Gastrocnemius medialis (tissue), 4 donors: ENCODE data around the gene CACNA1H. TPM values are rescaled to one million over a fixed set of nuclear protein-coding genes. Genes with fewer than 3 reads are reported as not detected.

Experiments used
- ATAC-seq, 2 donors: fragments of 150-250 bp; one replicate each; pipeline ENCODE4 v1.9.1; 2016
- DNase-seq, 2 donors: peaks; one replicate each; pipeline ENCODE4 v3.0.0-alpha.2; 2019
- H3K27ac ChIP-seq, 4 donors: fragments of 200-600 bp; sonication (generic); 1 replicate in 1 of 4; 2 replicates in 3 of 4; pipeline ENCODE4 v1.5.1; 2016 to 2018; ENCODE audit warnings: mild to moderate bottlenecking in 2 of 4, moderate library complexity in 1 of 4
- H3K27me3 ChIP-seq, 3 donors: fragments of 200-600 bp; sonication (generic) in 2 of 3; 1 replicate in 1 of 3; 2 replicates in 2 of 3; pipeline versions ENCODE4 v1.5.1 to v1.6.0; 2016 to 2019; ENCODE audit warnings: mild to moderate bottlenecking in 1 of 3, moderate library complexity in 1 of 3
- H3K36me3 ChIP-seq, 2 donors: fragments of 200-600 bp; sonication (generic) in 1 of 2; one replicate each; pipeline ENCODE4 v1.5.1; 2017 to 2018
- H3K4me1 ChIP-seq, 2 donors: fragments of 200-600 bp; sonication (generic) in 1 of 2; one replicate each; pipeline ENCODE4 v1.5.1; 2016 to 2017; ENCODE audit warnings: mild to moderate bottlenecking in 2 of 2
- H3K4me3 ChIP-seq, 4 donors: fragments of 200-600 bp; sonication (generic) in 3 of 4; 1 replicate in 1 of 4; 2 replicates in 3 of 4; pipeline ENCODE4 v1.5.1; 2016 to 2019; ENCODE audit warnings: mild to moderate bottlenecking in 2 of 4
- H3K9me3 ChIP-seq, 3 donors: fragments of 200-600 bp; sonication (generic) in 2 of 3; 1 replicate in 1 of 3; 2 replicates in 2 of 3; pipeline ENCODE4 v1.5.1; 2016 to 2019
- CTCF ChIP-seq, 5 experiments: fragments of 450-650 bp in 3 of 5; fragments of 200-600 bp in 2 of 5; sonication (generic) in 2 of 5; IDR thresholded peaks in 4 of 5; conservative IDR thresholded peaks in 1 of 5; 1 replicate in 4 of 5; 2 replicates in 1 of 5; pipeline ENCODE4 v1.5.1; 2016 to 2019; ENCODE audit warnings: antibody characterized with exemption in 5 of 5, mild to moderate bottlenecking in 3 of 5, moderate library complexity in 3 of 5
- POLR2A ChIP-seq, 2 donors: fragments of 450-650 bp; IDR thresholded peaks; one replicate each; pipeline ENCODE4 v1.6.1; 2017; ENCODE audit warnings: antibody characterized with exemption in 2 of 2, mild to moderate bottlenecking in 2 of 2, moderate library complexity in 2 of 2
- in situ Hi-C, 4 donors: fragments of 200-750 bp; cut with MboI; loops; one replicate each; pipeline versions ENCODE4 v1.15.0 to v1.8.0; 2017; ENCODE audit warnings: low sequenced_read_pairs in 4 of 4
- intact Hi-C: fragments of 100-400 bp; cut with DNase I; formaldehyde crosslinking; loops from one replicate; pipeline ENCODE4 v1.15.1; 2023; ENCODE audit warnings: low total_unique reads
- total RNA-seq, 4 donors: library from RNA; depleted of rRNA; stranded (reverse); fragments of >200 nt; gene quantifications; one replicate each; pipeline versions ENCODE4 v1.1.0 to v1.2.3, GENCODE V29; 2016

Gene CACNA1H
- total RNA-seq, 4 donors from 2014 or later, result 3.7 to 12.8 (median 4.5) TPM

GRCh38 chr16:1162701-1163566 lies 10.0 kb downstream of the CACNA1H start:
- Histone ChIP-seq H3K36me3 (no peaks in the 10 kb centered on the region), H3K27me3 (peaks cover 34 to 77% (median 63%) of the 10 kb centered on the region in 3 donors), H3K4me1 (peaks cover 4 to 14% of the 10 kb centered on the region in 2 donors), H3K27ac (no peak overlapping the region), H3K9me3 (no peaks in the 10 kb centered on the region), H3K4me3 (no peak overlapping the region)
- intact Hi-C loops, result no loop called here
- in situ Hi-C loops, result no loop called here
- DNase-seq (no peak), ATAC-seq (no peak)
- TF ChIP-seq CTCF (IDR thresholded peaks at IDR 0.05 in 4 of 5, conservative IDR thresholded peaks at IDR 0.05 in 1 of 5) (no peak), POLR2A (IDR thresholded peaks at IDR 0.05) (no peak)

GRCh38 chr16:1163567-1164055 lies 10.7 kb downstream of the CACNA1H start:
- Histone ChIP-seq H3K36me3 (no peaks in the 10 kb centered on the region), H3K4me1 (peaks cover 4 to 14% of the 10 kb centered on the region in 2 donors), H3K4me3 (no peak overlapping the region), H3K27ac (no peak overlapping the region), H3K27me3 (peaks cover 29 to 77% (median 62%) of the 10 kb centered on the region in 3 donors), H3K9me3 (no peaks in the 10 kb centered on the region)
- in situ Hi-C loops, result no loop called here
- DNase-seq, result no peak
- ATAC-seq, result no peak
- intact Hi-C loops, result no loop called here
- TF ChIP-seq CTCF (IDR thresholded peaks at IDR 0.05 in 4 of 5, conservative IDR thresholded peaks at IDR 0.05 in 1 of 5) (no peak), POLR2A (IDR thresholded peaks at IDR 0.05) (no peak)

- DNase-seq, result no peak
- no peak overlapping the region for H3K4me3 ChIP-seq
- H3K27ac ChIP-seq, result no peak overlapping the region
- H3K36me3 ChIP-seq, result no peaks in the 10 kb centered on the region
- peaks cover 4 to 14% of the 10 kb centered on the region in 2 donors for H3K4me1 ChIP-seq
- in situ Hi-C loops (no loop called here), intact Hi-C loops (no loop called here)
- no peak for TF ChIP-seq CTCF (IDR thresholded peaks at IDR 0.05 in 4 of 5, conservative IDR thresholded peaks at IDR 0.05 in 1 of 5)
- TF ChIP-seq POLR2A (IDR thresholded peaks at IDR 0.05), result no peak
- no peaks in the 10 kb centered on the region for H3K9me3 ChIP-seq
- ATAC-seq, result no peak
- H3K27me3 ChIP-seq, result peaks cover 22 to 77% (median 60%) of the 10 kb centered on the region in 3 donors
Measured at GRCh38 chr16:1164382-1164781, 11.5 kb downstream of the CACNA1H start.

- peaks cover 22 to 76% (median 61%) of the 10 kb centered on the region in 3 donors for H3K27me3 ChIP-seq
- no peak overlapping the region for H3K4me3 ChIP-seq
- H3K9me3 ChIP-seq, result no peaks in the 10 kb centered on the region
- DNase-seq (no peak), ATAC-seq (no peak)
- intact Hi-C loops (no loop called here), in situ Hi-C loops (no loop called here)
- H3K27ac ChIP-seq, result no peak overlapping the region
- H3K36me3 ChIP-seq, result no peaks in the 10 kb centered on the region
- TF ChIP-seq CTCF (IDR thresholded peaks at IDR 0.05 in 4 of 5, conservative IDR thresholded peaks at IDR 0.05 in 1 of 5) (no peak), POLR2A (IDR thresholded peaks at IDR 0.05) (no peak)
- H3K4me1 ChIP-seq, result peaks cover 4 to 13% of the 10 kb centered on the region in 2 donors
Measured at GRCh38 chr16:1164975-1165374, 12.1 kb downstream of the CACNA1H start.
